Measurements from ENCODE around the gene TBL1Y. TPM values are rescaled to one million over a fixed set of nuclear protein-coding genes. Genes with fewer than 3 reads are reported as not detected.

TBL1Y gene
- total RNA-seq, 4 donors from 2014 or later: 0.27 to 0.31 TPM; not detected in 2

DNA sequence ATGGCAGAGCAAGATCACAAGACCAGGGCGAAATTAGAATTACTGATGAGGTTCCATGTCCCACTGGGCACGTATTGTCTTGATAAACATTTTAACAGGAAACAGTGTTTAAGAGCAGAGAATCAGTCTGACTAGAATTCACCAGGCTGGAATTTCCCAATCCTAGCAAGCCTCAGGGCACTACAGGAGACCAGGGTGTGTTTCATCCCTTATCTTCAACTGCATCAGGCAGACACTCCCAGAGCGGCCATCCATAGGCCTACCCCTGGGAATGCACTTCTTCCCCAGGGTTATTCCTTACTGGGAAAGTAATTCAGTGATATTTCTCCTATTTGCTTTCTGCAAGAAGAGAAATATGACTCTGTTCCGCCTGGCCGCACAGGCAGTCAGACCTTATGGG is 205.4 kb downstream of the TBL1Y start:
- Histone ChIP-seq H3K27me3 (no peaks in the 10 kb centered on the region), H3K36me3 (no peaks in the 10 kb centered on the region), H3K27ac (no peak overlapping the region), H3K4me1 (no peaks in the 10 kb centered on the region), H3K4me3 (no peak overlapping the region), H3K9me3 (no peaks in the 10 kb centered on the region)
- no peak for ATAC-seq
- WGBS, 2 donors (ENCODE audit: low coverage in 1 of 2): 88% methylated on average over 4 of the region's 5 CpGs; no CpG with 5 or more reads in 1 of the 2 donors
- TF ChIP-seq, protein P1, sequence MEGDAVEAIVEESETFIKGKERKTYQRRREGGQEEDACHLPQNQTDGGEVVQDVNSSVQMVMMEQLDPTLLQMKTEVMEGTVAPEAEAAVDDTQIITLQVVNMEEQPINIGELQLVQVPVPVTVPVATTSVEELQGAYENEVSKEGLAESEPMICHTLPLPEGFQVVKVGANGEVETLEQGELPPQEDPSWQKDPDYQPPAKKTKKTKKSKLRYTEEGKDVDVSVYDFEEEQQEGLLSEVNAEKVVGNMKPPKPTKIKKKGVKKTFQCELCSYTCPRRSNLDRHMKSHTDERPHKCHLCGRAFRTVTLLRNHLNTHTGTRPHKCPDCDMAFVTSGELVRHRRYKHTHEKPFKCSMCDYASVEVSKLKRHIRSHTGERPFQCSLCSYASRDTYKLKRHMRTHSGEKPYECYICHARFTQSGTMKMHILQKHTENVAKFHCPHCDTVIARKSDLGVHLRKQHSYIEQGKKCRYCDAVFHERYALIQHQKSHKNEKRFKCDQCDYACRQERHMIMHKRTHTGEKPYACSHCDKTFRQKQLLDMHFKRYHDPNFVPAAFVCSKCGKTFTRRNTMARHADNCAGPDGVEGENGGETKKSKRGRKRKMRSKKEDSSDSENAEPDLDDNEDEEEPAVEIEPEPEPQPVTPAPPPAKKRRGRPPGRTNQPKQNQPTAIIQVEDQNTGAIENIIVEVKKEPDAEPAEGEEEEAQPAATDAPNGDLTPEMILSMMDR (IDR thresholded peaks at IDR 0.05): no peak
- TF ChIP-seq POLR2A (IDR thresholded peaks at IDR 0.05) (no peak), EP300 (IDR thresholded peaks at IDR 0.05) (no peak), POLR2AphosphoS5 (IDR thresholded peaks at IDR 0.05) (no peak)

DNA sequence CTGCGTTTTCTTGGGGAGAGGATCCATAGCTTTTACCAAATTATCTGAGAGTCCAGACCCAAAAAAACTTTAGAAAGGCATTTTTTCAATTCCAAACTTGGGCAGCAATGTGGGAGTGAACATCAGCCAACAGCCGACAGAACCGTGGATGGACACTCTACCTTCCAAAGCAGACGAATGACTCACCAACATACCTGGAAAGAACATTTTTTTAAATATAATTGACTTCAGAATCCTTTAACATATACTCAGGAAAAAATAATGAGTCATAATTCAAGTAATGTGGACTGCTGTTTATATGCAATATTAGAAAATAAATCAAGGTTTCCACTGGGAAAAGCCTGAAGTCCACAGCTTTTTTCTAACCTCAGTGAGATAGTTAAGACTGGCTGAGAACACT is 211.7 kb downstream of the TBL1Y start:
- WGBS, 2 donors (ENCODE audit: low coverage in 1 of 2): 72% methylated on average over 2 of the region's 4 CpGs; no CpG with 5 or more reads in 1 of the 2 donors
- Histone ChIP-seq H3K27ac (no peak overlapping the region), H3K36me3 (no peaks in the 10 kb centered on the region)

DNA sequence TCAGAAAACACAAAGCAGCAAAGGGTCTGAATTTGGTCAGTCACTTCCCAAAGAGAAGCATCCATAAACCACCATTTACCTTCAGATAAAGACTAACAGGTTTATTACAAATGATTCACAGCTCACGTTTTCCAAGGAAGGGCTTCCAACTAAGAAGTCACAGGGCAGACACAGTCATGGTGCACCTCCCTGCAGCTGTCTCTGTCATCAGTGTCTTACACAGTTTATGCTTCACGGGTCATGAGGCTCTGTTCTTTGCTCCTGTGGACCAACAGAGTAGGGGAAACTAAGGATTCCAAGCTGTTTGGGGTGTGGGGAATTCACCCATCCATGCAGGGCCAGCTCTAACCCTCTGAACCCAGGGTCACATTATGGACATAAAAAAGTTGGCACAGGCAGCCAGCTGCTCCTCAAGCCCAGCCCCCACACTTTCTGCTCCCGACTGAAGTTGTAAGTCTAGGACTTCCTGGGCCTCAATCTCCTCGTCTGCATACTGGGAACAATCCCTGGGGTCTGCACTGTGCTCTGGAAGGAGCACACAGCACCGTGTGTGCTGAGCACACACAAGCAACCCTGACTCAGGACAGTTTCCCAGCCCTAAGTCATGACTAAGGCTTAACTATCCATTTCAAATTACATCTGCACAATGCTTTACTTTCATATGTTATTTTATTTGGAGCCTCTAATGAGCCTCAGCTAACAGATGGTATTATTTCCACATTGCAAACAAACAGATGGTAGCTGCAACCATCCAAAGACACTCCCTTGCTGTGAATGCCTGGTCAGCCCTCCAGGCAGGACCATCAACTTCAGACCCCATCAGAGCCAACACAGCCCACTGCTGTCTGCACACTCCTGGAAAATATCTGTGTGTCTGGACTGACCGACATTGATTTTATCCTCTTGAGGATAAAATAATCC is 214.9 kb downstream of the TBL1Y start:
- 34% methylated on average over 4 of the region's 6 CpGs; no CpG with 5 or more reads in 1 of the 2 donors for WGBS, 2 donors (ENCODE audit: low coverage in 1 of 2)
- Histone ChIP-seq H3K36me3 (no peaks in the 10 kb centered on the region), H3K4me1 (no peaks in the 10 kb centered on the region), H3K4me3 (no peak overlapping the region), H3K27me3 (no peaks in the 10 kb centered on the region), H3K9me3 (no peaks in the 10 kb centered on the region), H3K27ac (no peak overlapping the region)
- ATAC-seq: no peak
- TF ChIP-seq, protein P1 (IDR thresholded peaks at IDR 0.05): no peak
- TF ChIP-seq POLR2AphosphoS5 (IDR thresholded peaks at IDR 0.05): no peak
- TF ChIP-seq POLR2A (IDR thresholded peaks at IDR 0.05): no peak
- no peak for TF ChIP-seq EP300 (IDR thresholded peaks at IDR 0.05)

More for the DNA sequence above, 211.7 kb downstream of the TBL1Y start:
- H3K27me3 ChIP-seq: no peaks in the 10 kb centered on the region
- TF ChIP-seq EP300 (IDR thresholded peaks at IDR 0.05): no peak
- no peak for TF ChIP-seq POLR2AphosphoS5 (IDR thresholded peaks at IDR 0.05)
- TF ChIP-seq POLR2A (IDR thresholded peaks at IDR 0.05): no peak
- TF ChIP-seq, protein P1 (IDR thresholded peaks at IDR 0.05): no peak
- no peak overlapping the region for H3K4me3 ChIP-seq
- H3K4me1 ChIP-seq: no peaks in the 10 kb centered on the region
- no peak for ATAC-seq
- H3K9me3 ChIP-seq: no peaks in the 10 kb centered on the region

DNA sequence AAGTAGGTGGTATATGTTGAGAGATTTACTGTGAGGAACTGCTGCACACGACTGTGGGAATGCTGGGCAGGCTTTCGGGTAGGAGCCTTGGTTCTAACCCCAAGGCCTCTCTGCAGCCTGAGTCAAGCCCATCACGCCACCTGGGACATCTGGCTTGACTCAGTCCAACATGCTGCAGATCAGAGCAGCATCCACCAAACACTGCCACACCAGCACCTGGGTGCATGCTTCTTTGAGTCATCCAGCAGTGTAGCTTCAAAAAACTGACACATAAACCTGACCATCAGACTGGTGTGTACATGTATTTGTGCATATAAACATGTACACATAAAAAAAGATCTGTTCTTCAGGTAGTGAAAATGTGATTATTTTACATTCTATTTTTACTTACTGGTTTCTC is 217.7 kb downstream of the TBL1Y start:
- TF ChIP-seq POLR2AphosphoS5 (IDR thresholded peaks at IDR 0.05) (no peak), POLR2A (IDR thresholded peaks at IDR 0.05) (no peak), EP300 (IDR thresholded peaks at IDR 0.05) (no peak)
- TF ChIP-seq, protein P1 (IDR thresholded peaks at IDR 0.05): no peak
- H3K36me3 ChIP-seq: no peaks in the 10 kb centered on the region
- no peaks in the 10 kb centered on the region for H3K4me1 ChIP-seq
- no peak for ATAC-seq
- H3K27ac ChIP-seq: no peak overlapping the region
- H3K9me3 ChIP-seq: no peaks in the 10 kb centered on the region
- H3K27me3 ChIP-seq: no peaks in the 10 kb centered on the region
- 70% methylated on average over 2 of the region's 3 CpGs; no CpG with 5 or more reads in 1 of the 2 donors for WGBS, 2 donors (ENCODE audit: low coverage in 1 of 2)
- H3K4me3 ChIP-seq: no peak overlapping the region

Other genes with a start within 250 kb of the TBL1Y start
- not detected for gene AMELY, start 1.1 kb downstream of the TBL1Y start, total RNA-seq

All from gastroesophageal sphincter (tissue), 4 donors.